ENCODE measurements around the gene WASHC4.

The WASHC4 gene

GRCh38 chr12:105198961-105199360 is 91.4 kb downstream of the WASHC4 start:
- Histone ChIP-seq H3K9me3 (replicated peaks; ENCODE audit: low read length) (no peaks in the 10 kb centered on the region), H3K27me3 (ENCODE audit: control insufficient read depth, insufficient read depth, low read length) (no peaks in the 10 kb centered on the region), H3K4me3 (ENCODE audit: low read length) (no peak overlapping the region), H3K4me1 (ENCODE audit: control insufficient read depth, insufficient read depth, low read length) (peaks cover 10% of the 10 kb centered on the region), H3K36me3 (ENCODE audit: insufficient read depth, low read length) (peaks cover 83% of the 10 kb centered on the region), H3K4me2 (ENCODE audit: low read length) (no peak overlapping the region), H3K9ac (ENCODE audit: low read depth, low read length) (no peak overlapping the region)

- Histone ChIP-seq H3K9ac (ENCODE audit: low read depth, low read length) (no peak overlapping the region), H3K4me2 (ENCODE audit: low read length) (no peak overlapping the region), H3K27me3 (ENCODE audit: control insufficient read depth, insufficient read depth, low read length) (no peaks in the 10 kb centered on the region), H3K4me3 (ENCODE audit: low read length) (no peak overlapping the region), H3K9me3 (replicated peaks; ENCODE audit: low read length) (no peaks in the 10 kb centered on the region), H3K36me3 (ENCODE audit: insufficient read depth, low read length) (peaks cover 84% of the 10 kb centered on the region), H3K4me1 (ENCODE audit: control insufficient read depth, insufficient read depth, low read length) (peaks cover 19% of the 10 kb centered on the region)
These were observed 92.9 kb downstream of the WASHC4 start for GRCh38 chr12:105200385-105200784.

GRCh38 chr12:105201299-105201698 is 93.8 kb downstream of the WASHC4 start:
- Histone ChIP-seq H3K4me2 (ENCODE audit: low read length) (no peak overlapping the region), H3K9ac (ENCODE audit: low read depth, low read length) (no peak overlapping the region), H3K36me3 (ENCODE audit: insufficient read depth, low read length) (peaks cover 86% of the 10 kb centered on the region), H3K9me3 (replicated peaks; ENCODE audit: low read length) (no peaks in the 10 kb centered on the region), H3K4me1 (ENCODE audit: control insufficient read depth, insufficient read depth, low read length) (peaks cover 23% of the 10 kb centered on the region), H3K4me3 (ENCODE audit: low read length) (no peak overlapping the region), H3K27me3 (ENCODE audit: control insufficient read depth, insufficient read depth, low read length) (no peaks in the 10 kb centered on the region)

GRCh38 chr12:105202202-105202601 is 94.7 kb downstream of the WASHC4 start:
- Histone ChIP-seq H3K4me1 (ENCODE audit: control insufficient read depth, insufficient read depth, low read length) (peaks cover 23% of the 10 kb centered on the region), H3K4me2 (ENCODE audit: low read length) (no peak overlapping the region), H3K4me3 (ENCODE audit: low read length) (no peak overlapping the region), H3K9ac (ENCODE audit: low read depth, low read length) (no peak overlapping the region), H3K9me3 (replicated peaks; ENCODE audit: low read length) (no peaks in the 10 kb centered on the region), H3K27me3 (ENCODE audit: control insufficient read depth, insufficient read depth, low read length) (no peaks in the 10 kb centered on the region), H3K36me3 (ENCODE audit: insufficient read depth, low read length) (peaks cover 87% of the 10 kb centered on the region)

GRCh38 chr12:105204127-105204526 is 96.6 kb downstream of the WASHC4 start:
- H3K4me3 ChIP-seq (ENCODE audit: low read length): no peak overlapping the region
- peaks cover 23% of the 10 kb centered on the region for H3K4me1 ChIP-seq (ENCODE audit: control insufficient read depth, insufficient read depth, low read length)
- no peaks in the 10 kb centered on the region for H3K9me3 ChIP-seq (replicated peaks; ENCODE audit: low read length)
- no peak overlapping the region for H3K4me2 ChIP-seq (ENCODE audit: low read length)
- H3K9ac ChIP-seq (ENCODE audit: low read depth, low read length): peak overlapping the region; percentile 22
- H3K36me3 ChIP-seq (ENCODE audit: insufficient read depth, low read length): peaks cover 86% of the 10 kb centered on the region
- no peaks in the 10 kb centered on the region for H3K27me3 ChIP-seq (ENCODE audit: control insufficient read depth, insufficient read depth, low read length)

- Histone ChIP-seq H3K9ac (ENCODE audit: low read depth, low read length) (peak overlapping the region; percentile 22), H3K27me3 (ENCODE audit: control insufficient read depth, insufficient read depth, low read length) (no peaks in the 10 kb centered on the region), H3K4me1 (ENCODE audit: control insufficient read depth, insufficient read depth, low read length) (peaks cover 19% of the 10 kb centered on the region), H3K36me3 (ENCODE audit: insufficient read depth, low read length) (peaks cover 92% of the 10 kb centered on the region), H3K9me3 (replicated peaks; ENCODE audit: low read length) (no peaks in the 10 kb centered on the region), H3K4me2 (ENCODE audit: low read length) (no peak overlapping the region), H3K4me3 (ENCODE audit: low read length) (no peak overlapping the region)
These were observed 97.4 kb downstream of the WASHC4 start for GRCh38 chr12:105204916-105205315.

GRCh38 chr12:105205322-105206048 is 98.0 kb downstream of the WASHC4 start:
- Histone ChIP-seq H3K27me3 (ENCODE audit: control insufficient read depth, insufficient read depth, low read length) (no peaks in the 10 kb centered on the region), H3K4me2 (ENCODE audit: low read length) (no peak overlapping the region), H3K4me3 (ENCODE audit: low read length) (no peak overlapping the region), H3K9ac (ENCODE audit: low read depth, low read length) (peak overlapping the region; percentile 22), H3K36me3 (ENCODE audit: insufficient read depth, low read length) (peaks cover 91% of the 10 kb centered on the region), H3K4me1 (ENCODE audit: control insufficient read depth, insufficient read depth, low read length) (peaks cover 13% of the 10 kb centered on the region), H3K9me3 (replicated peaks; ENCODE audit: low read length) (no peaks in the 10 kb centered on the region)

GRCh38 chr12:105206686-105207374 is 99.3 kb downstream of the WASHC4 start:
- no peaks in the 10 kb centered on the region for H3K27me3 ChIP-seq (ENCODE audit: control insufficient read depth, insufficient read depth, low read length)
- no peak overlapping the region for H3K9ac ChIP-seq (ENCODE audit: low read depth, low read length)
- H3K36me3 ChIP-seq (ENCODE audit: insufficient read depth, low read length): peaks cover 92% of the 10 kb centered on the region
- peaks cover 22% of the 10 kb centered on the region for H3K4me1 ChIP-seq (ENCODE audit: control insufficient read depth, insufficient read depth, low read length)
- H3K9me3 ChIP-seq (replicated peaks; ENCODE audit: low read length): no peaks in the 10 kb centered on the region
- H3K4me2 ChIP-seq (ENCODE audit: low read length): no peak overlapping the region
- no peak overlapping the region for H3K4me3 ChIP-seq (ENCODE audit: low read length)

GRCh38 chr12:105209091-105209490 is 101.6 kb downstream of the WASHC4 start:
- H3K36me3 ChIP-seq (ENCODE audit: insufficient read depth, low read length): peaks cover 86% of the 10 kb centered on the region

GRCh38 chr12:105212438-105212837 is 104.9 kb downstream of the WASHC4 start:
- peaks cover 82% of the 10 kb centered on the region for H3K36me3 ChIP-seq (ENCODE audit: insufficient read depth, low read length)
- H3K9me3 ChIP-seq (replicated peaks; ENCODE audit: low read length): no peaks in the 10 kb centered on the region
- no peaks in the 10 kb centered on the region for H3K27me3 ChIP-seq (ENCODE audit: control insufficient read depth, insufficient read depth, low read length)
- peaks cover 37% of the 10 kb centered on the region for H3K4me1 ChIP-seq (ENCODE audit: control insufficient read depth, insufficient read depth, low read length)
- no peak overlapping the region for H3K4me2 ChIP-seq (ENCODE audit: low read length)
- no peak overlapping the region for H3K4me3 ChIP-seq (ENCODE audit: low read length)
- peak overlapping the region; percentile 63 for H3K9ac ChIP-seq (ENCODE audit: low read depth, low read length)

More at GRCh38 chr12:105209091-105209490, 101.6 kb downstream of the WASHC4 start:
- Histone ChIP-seq H3K4me3 (ENCODE audit: low read length) (no peak overlapping the region), H3K4me1 (ENCODE audit: control insufficient read depth, insufficient read depth, low read length) (peaks cover 40% of the 10 kb centered on the region), H3K27me3 (ENCODE audit: control insufficient read depth, insufficient read depth, low read length) (no peaks in the 10 kb centered on the region), H3K4me2 (ENCODE audit: low read length) (no peak overlapping the region), H3K9ac (ENCODE audit: low read depth, low read length) (no peak overlapping the region), H3K9me3 (replicated peaks; ENCODE audit: low read length) (no peaks in the 10 kb centered on the region)

- Histone ChIP-seq H3K27me3 (ENCODE audit: control insufficient read depth, insufficient read depth, low read length) (no peaks in the 10 kb centered on the region), H3K4me2 (ENCODE audit: low read length) (no peak overlapping the region), H3K9me3 (replicated peaks; ENCODE audit: low read length) (no peaks in the 10 kb centered on the region), H3K36me3 (ENCODE audit: insufficient read depth, low read length) (peaks cover 77% of the 10 kb centered on the region), H3K4me1 (ENCODE audit: control insufficient read depth, insufficient read depth, low read length) (peaks cover 47% of the 10 kb centered on the region), H3K4me3 (ENCODE audit: low read length) (no peak overlapping the region), H3K9ac (ENCODE audit: low read depth, low read length) (peak overlapping the region; percentile 24)
These were observed 106.6 kb downstream of the WASHC4 start for GRCh38 chr12:105214148-105214547.
